ENCODE data around the gene GLRA3.

- TF ChIP-seq SUZ12 (IDR thresholded peaks at IDR 0.05; ENCODE audit: extremely low read depth, insufficient read depth, insufficient read length): no peak
- no peak for TF ChIP-seq ZNF274 (IDR thresholded peaks at IDR 0.05; ENCODE audit: low read depth, low read length)
- TF ChIP-seq YY1 (IDR thresholded peaks at IDR 0.05; ENCODE audit: insufficient read depth, insufficient read length): no peak
Measured at GRCh38 chr4:174699654-174700053, 129.4 kb downstream of the GLRA3 start.

All from NT2/D1 (cell line).